Measurements from ENCODE around the gene SEPTIN12. TPM values are rescaled to one million over a fixed set of nuclear protein-coding genes. Genes with fewer than 3 reads are reported as not detected.

Gene SEPTIN12
- total and polyA plus RNA-seq, 4 donors: not detected

- 83% methylated on average over 11 of the region's 11 CpGs for WGBS
- Histone ChIP-seq H3K4me3 (ENCODE audit: low read depth in 1 of 3, low read length in 3 of 3) (no peak overlapping the region), H3K27me3 (ENCODE audit: control insufficient read depth in 4 of 4, insufficient read depth in 4 of 4, low read length in 3 of 4) (no peaks in the 10 kb centered on the region), H3K36me3 (ENCODE audit: control insufficient read depth in 4 of 4, insufficient read depth in 3 of 4, low read depth in 1 of 4, low read length in 3 of 4) (peaks cover 16 to 57% (median 24%) of the 10 kb centered on the region in 4 donors), H3K4me1 (ENCODE audit: control insufficient read depth in 4 of 4, insufficient read depth in 4 of 4, low read length in 3 of 4) (no peaks in the 10 kb centered on the region), H3K9ac (ENCODE audit: low read depth in 1 of 2, low read length in 2 of 2) (no peak overlapping the region), H3K27ac (ENCODE audit: low read depth in 1 of 2, low read length in 2 of 2) (no peak overlapping the region), H3K9me3 (ENCODE audit: control insufficient read depth in 4 of 4, low read length in 3 of 4) (peaks cover 0 to 3% (median 0%) of the 10 kb centered on the region in 4 donors)
- TF ChIP-seq EGR1 (IDR thresholded peaks at IDR 0.05; ENCODE audit: low read depth in 2 of 2): no peak
- TF ChIP-seq MAX (IDR thresholded peaks at IDR 0.05): no peak
- no peak for TF ChIP-seq YY1 (IDR thresholded peaks at IDR 0.05)
- no peak for TF ChIP-seq SP1 (IDR thresholded peaks at IDR 0.05)
- no peak for TF ChIP-seq GABPA (IDR thresholded peaks at IDR 0.05 in 1 of 2, conservative IDR thresholded peaks at IDR 0.05 in 1 of 2)
- TF ChIP-seq RAD21 (IDR thresholded peaks at IDR 0.05): no peak
- TF ChIP-seq, protein P1, sequence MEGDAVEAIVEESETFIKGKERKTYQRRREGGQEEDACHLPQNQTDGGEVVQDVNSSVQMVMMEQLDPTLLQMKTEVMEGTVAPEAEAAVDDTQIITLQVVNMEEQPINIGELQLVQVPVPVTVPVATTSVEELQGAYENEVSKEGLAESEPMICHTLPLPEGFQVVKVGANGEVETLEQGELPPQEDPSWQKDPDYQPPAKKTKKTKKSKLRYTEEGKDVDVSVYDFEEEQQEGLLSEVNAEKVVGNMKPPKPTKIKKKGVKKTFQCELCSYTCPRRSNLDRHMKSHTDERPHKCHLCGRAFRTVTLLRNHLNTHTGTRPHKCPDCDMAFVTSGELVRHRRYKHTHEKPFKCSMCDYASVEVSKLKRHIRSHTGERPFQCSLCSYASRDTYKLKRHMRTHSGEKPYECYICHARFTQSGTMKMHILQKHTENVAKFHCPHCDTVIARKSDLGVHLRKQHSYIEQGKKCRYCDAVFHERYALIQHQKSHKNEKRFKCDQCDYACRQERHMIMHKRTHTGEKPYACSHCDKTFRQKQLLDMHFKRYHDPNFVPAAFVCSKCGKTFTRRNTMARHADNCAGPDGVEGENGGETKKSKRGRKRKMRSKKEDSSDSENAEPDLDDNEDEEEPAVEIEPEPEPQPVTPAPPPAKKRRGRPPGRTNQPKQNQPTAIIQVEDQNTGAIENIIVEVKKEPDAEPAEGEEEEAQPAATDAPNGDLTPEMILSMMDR (IDR thresholded peaks at IDR 0.05; ENCODE audit: low read depth, low read length, missing input control): no peak
- TF ChIP-seq, protein P2, sequence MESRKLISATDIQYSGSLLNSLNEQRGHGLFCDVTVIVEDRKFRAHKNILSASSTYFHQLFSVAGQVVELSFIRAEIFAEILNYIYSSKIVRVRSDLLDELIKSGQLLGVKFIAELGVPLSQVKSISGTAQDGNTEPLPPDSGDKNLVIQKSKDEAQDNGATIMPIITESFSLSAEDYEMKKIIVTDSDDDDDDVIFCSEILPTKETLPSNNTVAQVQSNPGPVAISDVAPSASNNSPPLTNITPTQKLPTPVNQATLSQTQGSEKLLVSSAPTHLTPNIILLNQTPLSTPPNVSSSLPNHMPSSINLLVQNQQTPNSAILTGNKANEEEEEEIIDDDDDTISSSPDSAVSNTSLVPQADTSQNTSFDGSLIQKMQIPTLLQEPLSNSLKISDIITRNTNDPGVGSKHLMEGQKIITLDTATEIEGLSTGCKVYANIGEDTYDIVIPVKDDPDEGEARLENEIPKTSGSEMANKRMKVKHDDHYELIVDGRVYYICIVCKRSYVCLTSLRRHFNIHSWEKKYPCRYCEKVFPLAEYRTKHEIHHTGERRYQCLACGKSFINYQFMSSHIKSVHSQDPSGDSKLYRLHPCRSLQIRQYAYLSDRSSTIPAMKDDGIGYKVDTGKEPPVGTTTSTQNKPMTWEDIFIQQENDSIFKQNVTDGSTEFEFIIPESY (IDR thresholded peaks at IDR 0.05): no peak
- no peak for TF ChIP-seq HNF4A (conservative IDR thresholded peaks at IDR 0.05)
- no peak for TF ChIP-seq TAF1 (conservative IDR thresholded peaks at IDR 0.05)
- no peak for TF ChIP-seq HNF4G (IDR thresholded peaks at IDR 0.05)
- no peak for TF ChIP-seq REST (IDR thresholded peaks at IDR 0.05)
- no peak for TF ChIP-seq JUND (IDR thresholded peaks at IDR 0.05)
- TF ChIP-seq FOXA2 (IDR thresholded peaks at IDR 0.05): no peak
- no peak for TF ChIP-seq NR2F2 (IDR thresholded peaks at IDR 0.05)
- no peak for TF ChIP-seq RXRA (IDR thresholded peaks at IDR 0.05)
- no peak for TF ChIP-seq FOXA1 (IDR thresholded peaks at IDR 0.05)
- DNase-seq (ENCODE audit: low spot score): no peak
Measured at GRCh38 chr16:4753227-4753626, 34.9 kb downstream of the SEPTIN12 start.
